ENCODE data around the gene PHRF1.

DNA sequence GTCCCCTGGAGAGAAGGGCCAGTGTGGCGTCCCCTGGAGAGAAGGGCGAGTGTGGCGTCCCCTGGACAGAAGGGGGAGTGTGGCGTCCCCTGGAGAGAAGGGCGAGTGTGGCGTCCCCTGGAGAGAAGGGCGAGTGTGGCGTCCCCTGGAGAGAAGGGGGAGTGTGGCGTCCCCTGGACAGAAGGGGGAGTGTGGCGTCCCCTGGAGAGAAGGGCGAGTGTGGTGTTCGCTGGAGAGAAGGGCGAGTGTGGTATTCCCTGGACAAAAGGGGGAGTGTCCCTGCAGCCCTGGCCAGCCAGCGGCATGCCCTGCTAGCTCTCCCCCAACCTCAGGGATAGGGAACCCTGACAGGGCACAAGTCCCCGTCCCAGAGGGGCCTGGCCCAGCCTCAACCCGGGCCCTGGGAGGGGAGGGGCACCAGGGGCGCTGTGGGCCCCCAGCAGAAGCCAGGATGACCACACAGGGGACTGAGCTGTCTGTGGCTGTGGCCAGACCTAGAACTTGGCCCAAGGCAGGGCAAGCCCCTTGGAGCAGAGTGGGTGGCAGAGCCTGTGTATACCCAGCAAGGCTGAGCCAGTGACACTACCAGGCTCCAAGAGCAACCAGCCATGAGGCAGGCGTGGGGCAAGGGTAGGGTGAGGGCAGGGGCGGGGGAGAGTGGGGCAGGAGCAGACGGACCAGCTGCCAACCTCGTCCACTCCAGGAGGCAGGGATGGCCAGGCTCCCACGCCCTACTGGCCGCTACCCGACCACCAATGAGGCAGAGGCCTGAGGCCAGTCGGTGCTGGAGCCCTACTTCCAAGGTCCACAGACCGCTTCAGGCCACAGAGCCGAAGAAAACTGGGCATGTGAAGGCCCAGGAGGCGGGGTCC lies 45.1 kb upstream of the PHRF1 start:
- TF ChIP-seq GATA2 (IDR thresholded peaks at IDR 0.05; ENCODE audit: low read depth, low read length), result no peak
- no peak for TF ChIP-seq GATA3 (IDR thresholded peaks at IDR 0.05; ENCODE audit: low read depth, low read length)
